ENCODE measurements around the gene LRRFIP1. TPM values are rescaled to one million over a fixed set of nuclear protein-coding genes. Genes with fewer than 3 reads are reported as not detected.

The LRRFIP1 gene
- total and polyA plus RNA-seq, 9 donors = 27.4 to 71.1 (median 56.1) TPM

GRCh38 chr2:237738255-237738654, 110.9 kb downstream of the LRRFIP1 start:
- H3K4me1 ChIP-seq (ENCODE audit: insufficient read depth) = peaks cover 3% of the 10 kb centered on the region
- H3K27me3 ChIP-seq = no peaks in the 10 kb centered on the region
- TF ChIP-seq EP300 (IDR thresholded peaks at IDR 0.05) = no peak
- H3K27ac ChIP-seq = no peak overlapping the region
- 88 to 94% (median 89%) methylated on average over 10 of the region's 10 CpGs for WGBS, 3 donors
- H3K9me3 ChIP-seq = no peaks in the 10 kb centered on the region
- no peak overlapping the region for H3K4me3 ChIP-seq
- DNase-seq = no peak
- intact Hi-C loops (cut with DNase I) = no loop called here
- no peaks in the 10 kb centered on the region for H3K36me3 ChIP-seq

- Histone ChIP-seq H3K9me3 (no peaks in the 10 kb centered on the region), H3K27me3 (no peaks in the 10 kb centered on the region), H3K4me3 (no peak overlapping the region), H3K27ac (no peak overlapping the region), H3K36me3 (no peaks in the 10 kb centered on the region), H3K4me1 (ENCODE audit: insufficient read depth) (peaks cover 2% of the 10 kb centered on the region)
- TF ChIP-seq EP300 (IDR thresholded peaks at IDR 0.05) (no peak), POLR2A (IDR thresholded peaks at IDR 0.05) (no peak)
- TF ChIP-seq, protein P1, sequence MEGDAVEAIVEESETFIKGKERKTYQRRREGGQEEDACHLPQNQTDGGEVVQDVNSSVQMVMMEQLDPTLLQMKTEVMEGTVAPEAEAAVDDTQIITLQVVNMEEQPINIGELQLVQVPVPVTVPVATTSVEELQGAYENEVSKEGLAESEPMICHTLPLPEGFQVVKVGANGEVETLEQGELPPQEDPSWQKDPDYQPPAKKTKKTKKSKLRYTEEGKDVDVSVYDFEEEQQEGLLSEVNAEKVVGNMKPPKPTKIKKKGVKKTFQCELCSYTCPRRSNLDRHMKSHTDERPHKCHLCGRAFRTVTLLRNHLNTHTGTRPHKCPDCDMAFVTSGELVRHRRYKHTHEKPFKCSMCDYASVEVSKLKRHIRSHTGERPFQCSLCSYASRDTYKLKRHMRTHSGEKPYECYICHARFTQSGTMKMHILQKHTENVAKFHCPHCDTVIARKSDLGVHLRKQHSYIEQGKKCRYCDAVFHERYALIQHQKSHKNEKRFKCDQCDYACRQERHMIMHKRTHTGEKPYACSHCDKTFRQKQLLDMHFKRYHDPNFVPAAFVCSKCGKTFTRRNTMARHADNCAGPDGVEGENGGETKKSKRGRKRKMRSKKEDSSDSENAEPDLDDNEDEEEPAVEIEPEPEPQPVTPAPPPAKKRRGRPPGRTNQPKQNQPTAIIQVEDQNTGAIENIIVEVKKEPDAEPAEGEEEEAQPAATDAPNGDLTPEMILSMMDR (IDR thresholded peaks at IDR 0.05) = no peak
- DNase-seq = no peak
- 53 to 61% (median 58%) methylated on average over 15 of the region's 15 CpGs for WGBS, 3 donors
- intact Hi-C loops (cut with DNase I) = no loop called here
Observed at GRCh38 chr2:237739101-237739500, 111.7 kb downstream of the LRRFIP1 start.

GRCh38 chr2:237742191-237742590, 114.8 kb downstream of the LRRFIP1 start:
- no peak overlapping the region for H3K27ac ChIP-seq

DNA sequence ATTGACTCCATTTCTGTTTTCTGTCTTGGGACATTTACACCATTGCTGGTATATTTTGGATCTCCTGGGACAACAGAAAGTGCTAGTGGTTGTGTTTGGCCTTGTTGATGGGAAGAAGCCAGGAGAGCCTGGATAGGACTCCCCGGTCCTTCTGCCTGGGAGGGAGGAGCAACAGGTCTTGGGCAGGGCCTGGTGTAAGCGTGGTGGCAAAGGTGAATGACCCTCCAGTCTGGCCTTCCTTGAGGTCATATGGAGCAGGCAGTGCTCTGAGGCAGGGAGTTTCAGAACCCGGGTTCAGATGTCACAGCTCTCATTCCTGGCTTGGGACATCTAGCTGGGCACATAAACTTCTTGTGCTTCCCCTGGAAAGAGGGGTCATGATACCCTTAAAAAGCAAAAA, 115.2 kb downstream of the LRRFIP1 start:
- DNase-seq = no peak
- intact Hi-C loops (cut with DNase I) = loop anchor here in 3 of 4 donors (5.0 to 10.0 kb wide), 5 partner anchors 68 to 588 kb away; no protein-coding TSS in a partner anchor
- TF ChIP-seq, protein P1 (IDR thresholded peaks at IDR 0.05) = no peak
- no peak for TF ChIP-seq POLR2A (IDR thresholded peaks at IDR 0.05)
- TF ChIP-seq EP300 (IDR thresholded peaks at IDR 0.05) = no peak

More at GRCh38 chr2:237742191-237742590, 114.8 kb downstream of the LRRFIP1 start:
- DNase-seq = no peak
- H3K4me1 ChIP-seq (ENCODE audit: insufficient read depth) = peaks cover 5% of the 10 kb centered on the region
- no peaks in the 10 kb centered on the region for H3K36me3 ChIP-seq
- H3K27me3 ChIP-seq = no peaks in the 10 kb centered on the region
- no peaks in the 10 kb centered on the region for H3K9me3 ChIP-seq
- WGBS, 3 donors = 91 to 94% (median 93%) methylated on average over 12 of the region's 12 CpGs
- intact Hi-C loops (cut with DNase I) = loop anchor here in 3 of 4 donors (5.0 to 10.0 kb wide), 5 partner anchors 67 to 587 kb away; no protein-coding TSS in a partner anchor
- TF ChIP-seq, protein P1 (IDR thresholded peaks at IDR 0.05) = no peak
- TF ChIP-seq POLR2A (IDR thresholded peaks at IDR 0.05) (no peak), EP300 (IDR thresholded peaks at IDR 0.05) (no peak)
- no peak overlapping the region for H3K4me3 ChIP-seq

DNA sequence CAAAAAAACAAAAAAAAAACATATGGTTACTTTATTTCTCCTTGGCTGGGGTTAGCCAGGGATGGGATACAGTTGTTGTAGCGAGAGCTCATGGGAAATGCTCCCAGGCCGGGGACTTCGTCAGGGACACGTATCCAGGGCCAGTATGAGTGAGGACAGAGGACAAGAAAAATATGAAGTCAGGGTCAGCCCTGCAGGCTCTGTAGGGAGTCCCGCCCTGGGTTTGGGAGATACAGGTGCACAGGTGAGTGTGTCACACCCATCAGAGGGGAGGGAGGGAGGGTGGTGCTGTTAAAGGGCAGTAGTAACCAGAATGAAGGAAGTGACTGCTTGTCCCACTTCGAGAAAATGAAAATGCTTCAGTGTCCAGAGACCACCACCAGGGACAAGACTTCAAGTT, 115.6 kb downstream of the LRRFIP1 start:
- no peaks in the 10 kb centered on the region for H3K9me3 ChIP-seq
- DNase-seq = no peak
- intact Hi-C loops (cut with DNase I) = loop anchor here in 3 of 4 donors (5.0 to 10.0 kb wide), 5 partner anchors 68 to 588 kb away; no protein-coding TSS in a partner anchor
- TF ChIP-seq, protein P1 (IDR thresholded peaks at IDR 0.05) = no peak
- TF ChIP-seq EP300 (IDR thresholded peaks at IDR 0.05) (no peak), POLR2A (IDR thresholded peaks at IDR 0.05) (no peak)
- no peak overlapping the region for H3K27ac ChIP-seq
- peaks cover 5% of the 10 kb centered on the region for H3K4me1 ChIP-seq (ENCODE audit: insufficient read depth)
- 95 to 99% (median 96%) methylated on average over 6 of the region's 6 CpGs for WGBS, 3 donors
- no peak overlapping the region for H3K4me3 ChIP-seq
- H3K27me3 ChIP-seq = no peaks in the 10 kb centered on the region
- no peaks in the 10 kb centered on the region for H3K36me3 ChIP-seq

More for the DNA sequence above, 115.2 kb downstream of the LRRFIP1 start:
- Histone ChIP-seq H3K36me3 (no peaks in the 10 kb centered on the region), H3K4me1 (ENCODE audit: insufficient read depth) (peaks cover 5% of the 10 kb centered on the region), H3K4me3 (no peak overlapping the region), H3K27ac (no peak overlapping the region), H3K9me3 (no peaks in the 10 kb centered on the region), H3K27me3 (no peaks in the 10 kb centered on the region)
- WGBS, 3 donors = 81 to 97% (median 91%) methylated on average over 3 of the region's 3 CpGs

Data from ovary (tissue), 9 donors.